Activated naive CD4-positive, alpha-beta T cell treated with Interleukin-2 at 50 U/mL for 16 hours (primary cell): ENCODE results near the gene PLPP3.
"Not testable (repeated sequence)": the region's sequence is repeated elsewhere in the genome, so short reads cannot be mapped to it uniquely, and the experiment has no call there.

Experiments
- DNase-seq: peaks from one replicate; pipeline ENCODE4 v3.0.0-alpha.2; 2020

PLPP3 gene

DNA sequence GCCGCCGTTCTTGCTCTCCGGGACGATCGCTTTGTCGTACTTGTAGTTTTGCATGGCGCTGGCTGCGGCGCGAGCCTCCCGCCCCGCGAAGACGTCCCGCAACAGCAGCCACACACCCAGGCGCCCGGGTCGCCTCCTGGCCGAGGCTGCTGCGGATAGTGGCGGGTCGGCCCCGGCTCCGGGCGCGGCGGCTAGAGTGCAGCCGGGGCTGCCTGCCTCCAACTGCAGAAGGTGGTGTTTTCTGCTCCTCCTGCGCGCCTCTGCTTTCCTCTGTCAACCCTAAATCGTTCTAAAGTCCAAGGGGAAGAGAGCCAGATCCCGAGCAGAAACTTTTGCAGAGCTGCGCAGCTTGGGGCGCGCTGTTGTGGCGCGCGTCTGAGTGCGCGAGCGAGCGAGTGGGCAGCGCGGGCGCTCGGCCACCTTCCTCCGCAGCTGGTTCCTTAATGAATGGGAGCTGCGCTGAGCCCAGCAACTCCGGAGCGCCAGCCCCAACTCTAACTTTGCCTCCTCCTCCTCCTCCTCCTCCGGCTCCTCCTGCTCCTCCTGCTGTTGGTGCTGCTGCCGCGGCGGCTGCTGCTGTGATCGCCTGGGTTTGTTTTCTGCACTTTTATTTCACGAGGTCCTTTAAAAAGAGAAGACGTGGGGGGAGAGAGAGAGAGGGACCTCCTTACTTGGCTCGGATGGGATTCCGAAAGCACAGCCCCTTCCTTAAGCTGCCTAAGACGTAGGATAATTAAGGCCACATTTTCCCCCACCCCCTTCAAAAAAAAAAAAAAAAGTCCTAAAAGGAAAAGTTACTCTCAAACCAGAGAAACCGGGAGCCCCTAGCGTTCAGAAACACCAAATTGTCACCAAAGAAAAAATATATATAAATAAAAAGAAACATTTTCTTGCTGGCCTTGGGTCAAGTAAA is at the start of gene PLPP3:
Gene PLPP3, minus strand, starts transcription at position 601 of the 913 bp plus-strand sequence. Its CDS starts 547 bp downstream, at position 54.
- no peak for DNase-seq

DNA sequence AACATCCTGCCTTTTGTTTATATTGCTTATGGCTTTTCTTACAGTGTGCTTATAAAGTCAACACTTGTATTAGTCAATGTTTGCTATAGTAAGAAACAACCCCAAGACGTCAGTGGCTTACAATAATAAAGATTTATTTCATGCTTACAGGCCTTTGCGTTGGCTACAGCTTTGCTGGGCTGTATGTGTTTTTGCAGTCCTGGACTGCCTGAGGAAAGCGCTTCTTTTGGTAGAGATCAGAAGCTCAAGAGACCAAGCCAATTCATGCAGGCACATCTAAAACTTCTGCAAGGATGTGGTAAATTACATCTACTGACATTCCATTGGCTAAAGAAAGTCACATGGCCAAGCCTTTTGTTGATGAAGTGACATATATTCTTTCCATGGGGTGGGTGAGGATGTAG is 48.3 kb upstream of the PLPP3 start:
- no peak for DNase-seq

DNA sequence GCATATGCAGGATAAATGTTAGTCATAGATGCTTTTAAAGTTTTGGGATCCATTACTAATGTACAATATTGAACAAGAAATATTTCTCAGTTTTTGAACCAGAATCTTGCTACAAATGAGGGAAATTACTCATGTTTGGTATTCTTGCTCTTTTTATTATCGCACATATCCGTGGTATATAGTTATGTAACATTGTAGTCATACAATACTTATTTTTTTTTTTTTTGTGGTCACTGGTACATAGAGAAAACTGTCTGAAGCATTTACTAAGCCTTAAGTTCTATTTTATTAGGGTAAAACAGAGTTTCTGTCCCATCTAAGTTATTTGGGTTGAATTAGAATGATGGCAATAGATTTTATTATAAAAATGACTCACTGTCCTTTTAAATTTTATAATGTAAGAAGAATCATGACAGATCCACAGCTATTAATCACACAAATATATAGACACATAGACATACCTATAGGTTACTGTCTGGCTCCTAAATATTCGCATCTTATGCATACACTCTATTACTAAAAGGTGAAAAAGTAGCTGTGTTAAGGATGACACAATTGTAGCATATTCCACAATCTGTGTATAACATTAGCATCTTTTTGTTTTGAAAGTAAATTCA is 47.8 kb upstream of the PLPP3 start:
- no peak for DNase-seq

DNA sequence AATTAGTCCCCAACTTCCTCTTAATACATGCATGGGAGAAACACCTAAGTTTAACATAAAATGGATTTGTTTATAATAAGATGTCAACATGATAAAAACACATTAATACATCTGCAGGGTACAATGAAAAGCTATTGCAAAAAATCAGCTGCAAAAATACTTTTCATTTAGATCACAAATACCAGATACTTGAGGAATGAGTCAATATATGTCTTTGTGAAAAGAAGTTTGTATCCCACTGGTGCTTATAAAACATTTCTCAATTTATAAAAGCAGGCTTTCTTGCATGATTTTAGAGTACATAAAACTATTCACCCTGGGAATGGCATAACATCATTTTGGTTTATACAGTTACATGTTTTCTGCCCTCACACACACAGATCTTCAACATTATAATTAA is 47.2 kb upstream of the PLPP3 start:
- DNase-seq, result no peak

DNA sequence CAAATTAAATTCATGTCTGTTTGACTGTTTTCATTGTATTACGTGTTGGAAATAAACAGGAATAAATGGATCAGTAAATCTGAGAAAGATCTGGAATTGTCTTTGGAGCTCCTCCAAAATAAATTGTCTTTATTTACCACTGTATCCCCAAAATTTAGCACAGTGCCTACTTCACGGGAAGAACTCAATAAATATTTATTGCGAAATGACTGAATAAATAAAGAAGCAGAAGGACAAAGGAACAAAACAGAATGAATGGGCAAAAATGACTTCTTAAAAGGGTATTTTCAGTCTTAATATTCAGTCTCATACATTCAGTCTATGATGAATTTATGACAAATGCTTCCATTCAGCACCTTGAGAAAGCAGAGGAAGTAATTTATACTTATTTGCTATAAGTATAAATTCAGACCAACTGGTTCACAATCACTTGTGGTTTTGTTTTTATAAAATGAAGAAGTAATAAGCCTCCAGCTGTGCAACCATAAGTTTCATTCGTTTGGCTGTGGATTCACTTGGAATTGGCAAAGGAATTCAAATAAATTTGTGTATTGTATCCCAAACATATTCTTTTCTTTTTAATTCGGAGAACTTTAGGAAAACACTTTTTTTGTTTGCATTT is 46.6 kb upstream of the PLPP3 start:
- no peak for DNase-seq

DNA sequence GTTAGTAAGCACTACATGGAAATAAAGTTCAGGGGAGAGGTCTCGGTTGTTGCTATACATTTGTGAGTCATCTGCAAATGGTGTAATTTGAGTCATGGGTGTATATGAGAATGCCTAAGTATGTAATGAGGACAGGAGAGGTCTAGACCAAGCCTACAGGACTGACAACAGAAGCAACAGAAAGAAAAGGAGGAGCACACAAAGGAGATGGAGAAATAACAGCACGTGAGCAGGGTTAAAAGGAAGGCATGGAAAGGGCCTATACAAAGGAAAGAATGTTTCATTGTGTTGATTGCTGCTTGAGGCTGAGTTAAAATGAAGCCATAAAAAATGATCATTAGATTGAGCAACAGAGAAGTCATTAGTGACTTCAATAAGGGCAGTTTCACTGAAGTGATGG is 37.8 kb upstream of the PLPP3 start:
- DNase-seq, result no peak

DNA sequence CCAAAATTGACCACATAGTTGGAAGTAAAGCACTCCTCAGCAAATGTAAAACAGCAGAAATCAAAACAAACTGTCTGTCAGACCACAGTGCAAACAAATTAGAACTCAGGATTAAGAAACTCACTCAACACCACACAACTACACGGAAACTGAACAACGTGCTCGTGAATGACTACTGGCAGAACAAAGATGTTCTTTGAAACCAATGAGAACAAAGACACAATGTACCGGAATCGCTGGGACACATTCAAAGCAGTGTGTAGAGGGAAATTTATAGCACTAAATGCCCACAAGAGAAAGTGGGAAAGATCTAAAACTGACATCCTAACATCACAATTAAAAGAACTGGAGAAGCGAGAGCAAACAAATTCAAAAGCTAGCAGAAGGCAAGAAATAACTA is 31.4 kb upstream of the PLPP3 start:
- not testable (repeated sequence) for DNase-seq

DNA sequence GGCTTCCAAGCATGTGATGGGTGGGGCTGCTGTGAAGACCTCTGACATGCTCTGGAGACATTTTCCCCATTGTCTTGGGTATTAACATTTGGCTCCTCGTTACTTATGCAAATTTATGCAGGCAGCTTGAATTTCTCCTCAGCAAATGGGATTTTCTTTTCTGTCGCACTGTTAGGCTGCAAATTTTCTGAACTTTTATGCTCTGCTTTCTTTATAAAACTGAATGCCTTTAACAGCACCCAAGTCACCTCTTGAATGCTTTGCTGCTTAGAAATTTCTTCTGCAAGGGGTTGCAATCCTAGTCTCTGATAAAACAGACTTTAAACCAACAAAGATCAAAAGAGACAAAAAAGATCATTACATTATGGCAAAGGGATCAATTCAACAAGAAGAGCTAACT is 30.7 kb upstream of the PLPP3 start:
- not testable (repeated sequence) for DNase-seq

DNA sequence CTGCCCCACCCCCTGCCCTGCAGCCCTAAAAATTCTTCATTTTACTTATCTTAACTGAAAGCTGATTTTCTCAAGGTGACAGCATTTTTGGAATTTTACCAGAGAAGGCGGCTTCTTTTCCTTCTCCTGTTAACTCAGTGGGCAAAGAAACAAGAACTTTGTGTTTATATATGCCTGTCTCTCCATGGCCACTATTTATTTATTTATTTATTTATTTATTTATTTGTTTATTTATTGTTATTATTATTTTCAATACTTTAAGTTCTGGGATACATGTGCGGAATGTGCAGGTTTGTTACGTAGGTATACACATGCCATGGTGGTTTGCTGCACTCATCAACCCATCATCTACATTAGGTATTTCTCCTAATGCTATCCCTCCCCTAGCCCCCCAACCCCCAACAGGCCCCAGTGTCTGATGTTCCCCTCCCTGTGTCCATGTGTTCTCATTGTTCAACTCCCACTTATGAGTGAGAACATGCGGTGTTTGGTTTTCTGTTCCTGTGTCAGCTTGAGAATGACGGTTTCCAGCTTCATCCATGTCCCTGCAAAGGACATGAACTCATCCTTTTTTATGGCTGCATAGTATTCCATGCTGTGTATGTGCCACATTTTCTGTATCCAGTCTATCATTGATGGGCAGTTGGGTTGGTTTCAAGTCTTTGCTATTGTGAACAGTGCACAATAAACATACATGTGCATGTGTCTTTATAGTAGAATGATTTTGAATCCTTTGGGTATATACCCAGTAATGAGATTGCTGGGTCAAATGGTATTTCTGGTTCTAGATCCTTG is 16.2 kb upstream of the PLPP3 start:
- not testable (repeated sequence) for DNase-seq

DNA sequence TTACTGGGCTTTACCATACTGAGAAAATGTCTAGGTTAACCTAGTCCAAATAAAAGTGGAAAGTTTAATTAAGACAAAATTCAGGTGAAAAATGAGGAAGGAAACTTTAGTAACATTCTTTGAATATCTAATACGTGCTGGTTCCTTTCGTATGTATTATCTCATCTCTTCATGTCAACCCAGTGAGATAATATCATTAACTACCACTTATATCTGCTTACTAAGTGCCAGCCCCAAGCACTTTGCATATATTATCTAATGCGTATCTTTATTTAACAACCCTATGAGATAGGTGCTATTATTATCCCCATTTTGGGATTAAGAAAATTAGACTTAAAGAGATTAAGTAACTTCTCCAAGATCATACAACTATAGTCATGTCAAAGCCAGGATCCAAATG is 12.5 kb upstream of the PLPP3 start:
- DNase-seq, result no peak

DNA sequence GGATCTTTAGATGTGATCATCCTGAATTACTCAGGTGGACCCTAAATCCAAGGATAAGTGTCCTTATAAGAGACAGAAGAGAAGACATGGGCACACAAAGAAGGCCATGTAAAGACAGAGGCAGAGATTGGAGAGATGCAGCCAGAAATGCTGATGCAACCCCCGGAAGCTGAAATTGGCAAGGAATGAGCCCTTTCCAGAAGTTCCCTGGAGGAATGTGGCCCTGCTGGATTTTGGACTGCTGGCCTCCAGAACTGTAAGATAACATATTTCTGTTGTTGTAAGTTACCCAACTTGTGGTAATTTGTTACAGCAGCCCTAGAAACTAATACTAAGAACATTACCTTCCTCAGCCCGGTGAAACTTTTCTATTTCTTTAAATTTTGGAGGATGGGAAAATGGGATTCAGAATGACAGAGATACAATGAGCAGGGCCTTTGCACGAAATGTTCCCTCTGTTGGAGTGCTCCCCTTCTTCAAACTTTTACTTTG is 11.2 kb upstream of the PLPP3 start:
- no peak for DNase-seq

DNA sequence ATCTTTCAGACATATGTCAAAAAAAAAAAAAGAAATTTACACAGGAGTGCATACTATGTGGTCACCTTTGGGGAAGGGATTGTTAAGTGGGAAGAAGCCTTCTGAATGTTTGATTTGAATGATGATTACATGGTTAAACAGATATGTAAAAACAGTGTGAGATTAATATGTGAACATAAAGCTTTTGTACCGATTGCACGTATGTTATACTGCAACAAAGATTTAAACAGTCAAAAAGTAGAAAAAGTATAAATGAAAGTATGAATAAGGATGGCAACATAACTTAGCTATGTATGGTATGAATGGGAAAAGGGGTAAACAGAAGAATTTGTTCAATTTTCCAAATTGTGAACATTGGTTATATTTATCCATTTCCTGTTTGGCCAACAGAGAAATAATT is 10.0 kb upstream of the PLPP3 start:
- no peak for DNase-seq

DNA sequence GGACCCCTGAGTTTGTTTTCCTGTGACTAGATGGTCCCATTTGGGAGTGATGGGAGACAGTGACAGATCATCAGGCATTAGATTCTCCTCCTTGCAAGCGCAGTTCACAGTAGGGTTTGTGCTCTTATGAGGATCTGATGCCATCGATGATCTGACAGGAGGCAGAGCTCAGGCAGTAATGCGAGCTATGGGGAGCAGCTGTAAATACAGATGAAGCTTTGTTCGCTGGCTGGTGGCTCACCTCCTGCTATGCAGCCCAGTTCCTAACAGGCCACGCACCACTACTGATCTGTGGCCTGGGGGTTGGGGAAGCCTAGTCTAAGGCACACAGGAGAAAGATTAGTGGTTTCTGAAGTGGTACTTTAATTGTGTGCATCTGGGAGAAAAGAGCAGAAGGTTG is 7.1 kb upstream of the PLPP3 start:
- DNase-seq, result no peak

DNA sequence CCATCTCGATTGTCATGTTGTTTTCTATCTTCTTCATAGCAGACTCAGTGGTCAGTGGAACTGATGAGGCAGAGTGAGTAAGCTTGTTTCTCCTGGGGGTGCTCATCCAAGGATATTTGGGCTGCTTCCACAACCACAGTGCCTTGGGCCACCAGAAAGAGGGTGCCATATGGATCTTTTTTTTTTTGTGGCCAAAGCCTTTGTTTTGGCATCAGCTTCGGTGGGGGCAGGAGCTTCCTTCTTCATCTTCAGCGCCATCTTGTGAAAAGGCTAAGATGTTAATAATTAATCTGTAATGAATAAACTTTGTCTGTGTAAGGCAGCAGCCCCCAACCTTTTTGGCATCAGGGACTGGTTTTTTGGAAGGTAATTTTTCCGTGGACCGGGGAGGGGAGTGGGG is 6.6 kb upstream of the PLPP3 start:
- DNase-seq, result no peak

DNA sequence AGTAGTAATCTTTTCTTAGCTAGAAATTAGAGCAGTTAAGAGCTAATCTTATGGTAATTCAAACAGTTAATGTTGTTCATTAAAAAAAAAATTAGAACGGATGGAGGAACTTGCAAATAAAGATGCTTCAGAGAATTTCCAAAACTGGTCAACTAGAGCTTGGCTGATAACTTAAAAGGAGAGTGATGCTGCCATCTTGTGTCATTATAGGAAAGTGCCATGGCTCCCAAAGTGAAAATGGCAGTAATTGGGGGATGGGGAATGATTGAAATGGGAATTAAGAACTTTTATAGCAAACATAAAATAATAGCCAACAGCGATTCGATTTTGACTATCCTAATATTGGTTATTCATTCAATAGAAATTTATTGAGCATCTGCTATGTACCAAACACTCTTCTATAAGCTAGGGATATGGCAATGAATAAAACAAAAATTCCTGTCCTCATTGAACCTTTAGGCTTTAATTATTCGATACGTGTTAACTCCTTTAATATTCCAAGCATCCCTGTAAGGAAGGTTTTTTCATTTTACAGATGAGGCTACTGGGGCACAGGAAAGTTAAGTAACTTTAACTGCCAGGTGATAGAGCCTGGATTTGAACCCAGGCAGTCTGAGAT is 5.7 kb upstream of the PLPP3 start:
- DNase-seq, result no peak

DNA sequence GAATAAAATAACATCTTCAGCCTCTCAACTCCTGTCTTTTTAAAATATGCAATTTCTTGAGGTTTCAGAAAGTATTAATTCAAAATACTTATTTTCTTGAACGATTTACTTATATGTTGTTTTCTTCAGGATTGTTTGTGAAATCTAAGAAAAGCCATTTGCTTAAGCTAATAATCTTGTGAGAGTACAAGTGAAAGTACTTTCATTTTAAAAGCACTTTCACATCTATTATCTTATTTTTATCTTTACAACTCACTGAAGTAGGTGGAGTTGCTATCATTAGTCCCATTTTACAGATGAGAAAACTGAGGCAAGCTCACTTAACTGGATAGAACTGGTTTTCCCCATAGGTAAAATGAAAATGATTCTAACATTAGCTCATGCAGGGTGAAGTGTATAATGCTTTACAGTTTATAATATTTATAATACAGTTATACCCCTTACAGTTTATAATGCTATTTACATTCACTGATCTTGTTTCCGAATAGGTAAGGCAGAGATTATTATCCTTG is 4.7 kb upstream of the PLPP3 start:
- no peak for DNase-seq

DNA sequence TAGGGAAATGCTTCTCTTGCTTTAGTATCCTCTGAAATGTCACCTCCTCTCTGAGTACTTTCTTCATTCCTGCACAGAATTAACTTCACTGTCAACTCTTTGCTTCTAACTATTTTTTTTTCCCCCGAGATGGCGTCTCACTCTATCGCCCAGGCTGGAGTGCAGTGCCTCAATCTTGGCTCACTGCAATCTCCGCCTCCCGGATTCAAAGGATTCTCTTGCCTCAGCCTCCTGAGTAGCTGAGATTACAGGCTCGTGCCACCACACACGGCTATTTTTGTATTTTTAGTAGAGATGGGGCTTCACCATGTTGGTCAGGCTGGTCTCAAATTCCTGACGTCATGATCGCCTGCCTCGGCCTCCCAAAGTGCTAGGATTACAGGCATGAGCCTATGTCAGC is 1.4 kb upstream of the PLPP3 start:
- no peak for DNase-seq

DNA sequence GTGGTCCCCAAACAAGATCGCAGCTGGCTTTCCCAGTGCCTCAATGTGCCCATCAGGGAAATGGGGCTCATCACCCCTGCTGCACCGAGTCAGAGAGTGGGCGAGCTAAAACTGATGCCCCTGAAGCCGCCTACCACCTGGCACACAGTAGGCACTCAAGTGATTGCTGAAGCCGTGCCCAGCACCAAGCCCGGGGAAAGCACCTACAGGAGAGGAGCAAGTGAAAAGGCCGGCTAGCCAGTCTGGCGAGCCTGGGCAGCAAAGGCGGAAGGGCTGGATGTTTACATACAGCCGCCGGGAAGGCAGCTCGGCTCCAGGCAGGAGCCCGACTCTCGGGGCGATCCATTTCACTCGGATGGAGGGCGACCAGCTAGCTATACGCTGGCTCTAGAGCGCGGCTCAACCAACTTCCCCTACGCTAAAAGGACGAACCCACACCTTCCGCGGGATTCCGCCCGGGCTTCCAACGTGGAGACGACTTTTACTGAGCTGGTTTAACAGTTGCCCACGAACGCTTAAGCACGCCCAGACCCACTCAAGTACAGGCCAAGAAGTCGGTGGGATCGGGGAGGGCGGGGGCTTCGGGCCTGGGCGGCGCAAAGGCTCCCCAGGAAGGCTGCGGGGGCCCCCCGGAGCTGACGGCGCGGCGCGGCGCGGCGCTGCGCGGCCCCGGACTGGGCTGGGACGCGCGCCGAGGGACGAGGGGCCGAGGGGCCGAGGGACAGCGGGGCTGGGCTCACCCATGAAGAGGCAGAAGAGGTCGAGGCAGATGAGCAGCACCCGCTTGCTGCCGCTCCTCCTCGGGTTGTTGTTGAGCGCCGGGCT is 1.0 kb downstream of the PLPP3 start:
- no peak for DNase-seq

DNA sequence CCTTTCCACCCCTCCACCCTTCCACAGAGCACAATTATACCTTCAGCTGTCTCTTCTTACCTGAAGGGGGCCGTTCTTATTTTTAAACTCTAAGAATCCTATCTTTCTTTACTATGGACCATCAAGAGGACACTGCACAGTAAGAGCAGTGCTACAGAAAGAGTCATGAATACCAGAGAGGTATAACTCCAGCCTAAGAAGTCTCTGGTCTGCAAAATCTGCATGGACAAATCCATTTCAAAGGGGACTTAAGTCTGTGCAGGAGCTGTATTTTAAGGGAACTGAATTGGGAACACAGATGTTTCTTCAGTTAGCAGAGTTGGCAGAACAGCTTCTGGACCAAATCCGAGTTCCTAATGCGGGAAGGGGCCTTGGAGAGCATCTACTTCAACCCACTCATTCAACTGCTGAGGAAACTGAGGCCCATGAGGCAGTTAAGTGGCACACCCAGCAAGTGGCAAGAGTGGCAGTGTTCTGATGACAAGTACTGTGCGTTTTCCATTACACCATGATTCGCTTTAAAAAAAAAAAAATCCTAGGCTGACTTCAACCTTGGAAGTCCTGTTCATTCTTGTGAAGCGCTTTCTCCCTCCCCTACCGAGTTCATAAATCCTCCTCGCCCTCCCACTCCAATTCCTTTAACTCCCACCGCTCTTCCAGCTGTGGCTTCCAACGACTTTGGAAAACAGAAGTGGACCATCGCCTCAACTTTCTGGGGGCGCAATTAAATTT is 1.8 kb downstream of the PLPP3 start:
- no peak for DNase-seq

DNA sequence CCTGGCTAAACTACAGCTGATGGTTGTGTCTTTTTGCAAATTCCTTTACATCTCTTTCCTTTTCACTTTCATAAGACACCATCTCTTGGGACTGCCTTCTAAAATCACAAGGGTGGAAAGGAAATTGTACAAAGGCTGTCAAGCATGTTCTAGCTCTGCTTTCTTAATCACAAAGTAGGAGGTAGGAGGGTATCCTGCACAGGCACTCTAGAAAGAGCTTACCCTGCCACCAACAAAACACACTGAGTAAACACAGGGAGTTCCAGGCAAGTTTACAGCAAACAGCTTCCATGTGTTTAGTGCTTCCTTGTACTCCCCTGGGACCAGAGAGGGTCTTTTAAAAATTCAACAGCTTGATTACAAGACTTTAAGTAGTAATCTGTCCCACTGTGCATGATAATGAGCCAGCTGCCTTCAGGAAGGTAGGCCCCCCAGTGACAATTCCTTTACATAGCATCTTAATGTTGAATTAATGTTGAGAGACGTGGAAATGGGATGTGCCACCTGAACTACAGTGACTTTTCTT is 2.4 kb downstream of the PLPP3 start:
- DNase-seq, result no peak
